DMS153 treated with DMSO at 0.1 percent for 48 hours (cell line): Measurements from ENCODE around the gene XPNPEP1.
"Not testable (repeated sequence)": the region's sequence is repeated elsewhere in the genome, so short reads cannot be mapped to it uniquely, and the experiment has no call there.

ENCODE experiments used
- DNase-seq: peaks from one replicate; lab custom pipeline; 2025; ENCODE audit not compliant: unreplicated experiment; lab: John Stamatoyannopoulos, UW

The XPNPEP1 gene

DNA sequence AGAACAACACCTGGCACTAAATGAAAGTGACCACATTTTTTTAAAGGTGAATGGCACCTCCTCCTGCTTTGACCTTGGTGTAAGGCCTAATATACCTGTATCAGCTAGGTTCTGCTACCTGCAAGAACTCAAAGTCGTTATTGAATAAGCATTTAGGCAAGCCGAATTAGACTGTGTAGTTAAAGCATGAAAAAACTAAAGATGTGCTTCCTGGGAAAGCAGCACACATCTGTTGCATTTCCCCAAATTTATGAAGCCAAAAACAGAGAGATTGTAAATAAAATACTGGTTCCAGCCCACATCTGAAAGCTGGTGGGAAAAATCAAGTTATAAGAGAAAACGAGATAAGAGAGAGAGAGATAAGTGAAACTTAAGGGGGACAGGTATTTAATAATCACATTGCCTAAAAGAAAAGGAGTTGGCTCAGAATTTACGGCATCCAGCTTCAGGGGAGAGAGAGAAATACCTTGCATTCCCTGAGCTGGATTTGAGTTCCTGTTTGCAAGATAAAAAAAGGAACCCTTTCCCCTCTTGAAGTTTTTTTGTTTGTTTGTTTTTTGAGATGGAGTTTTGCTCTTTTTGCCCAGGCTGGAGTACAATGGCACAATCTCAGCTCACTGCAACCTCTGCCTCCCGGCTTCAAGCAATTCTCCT, 1.8 kb upstream of the XPNPEP1 start:
- no peak for DNase-seq

DNA sequence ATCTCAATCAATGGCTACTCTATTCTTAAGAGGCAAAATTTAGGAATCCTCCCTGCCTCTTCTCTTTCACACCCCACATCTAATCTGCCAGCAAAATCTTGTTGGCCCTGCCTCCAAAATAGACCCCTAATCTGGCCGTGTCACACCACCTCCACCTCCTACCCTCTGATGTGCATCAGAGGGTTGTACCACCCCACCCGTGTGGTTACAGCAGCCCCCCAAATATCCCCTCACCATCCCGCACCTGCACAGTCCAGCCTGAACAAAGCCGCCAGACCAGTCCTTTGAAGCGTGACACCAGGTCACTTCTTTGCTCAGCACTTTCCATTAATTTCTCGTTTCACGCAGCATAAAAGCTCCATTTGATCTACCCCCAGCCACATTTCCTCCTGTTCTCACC, 776 bp upstream of the XPNPEP1 start:
- no peak for DNase-seq

DNA sequence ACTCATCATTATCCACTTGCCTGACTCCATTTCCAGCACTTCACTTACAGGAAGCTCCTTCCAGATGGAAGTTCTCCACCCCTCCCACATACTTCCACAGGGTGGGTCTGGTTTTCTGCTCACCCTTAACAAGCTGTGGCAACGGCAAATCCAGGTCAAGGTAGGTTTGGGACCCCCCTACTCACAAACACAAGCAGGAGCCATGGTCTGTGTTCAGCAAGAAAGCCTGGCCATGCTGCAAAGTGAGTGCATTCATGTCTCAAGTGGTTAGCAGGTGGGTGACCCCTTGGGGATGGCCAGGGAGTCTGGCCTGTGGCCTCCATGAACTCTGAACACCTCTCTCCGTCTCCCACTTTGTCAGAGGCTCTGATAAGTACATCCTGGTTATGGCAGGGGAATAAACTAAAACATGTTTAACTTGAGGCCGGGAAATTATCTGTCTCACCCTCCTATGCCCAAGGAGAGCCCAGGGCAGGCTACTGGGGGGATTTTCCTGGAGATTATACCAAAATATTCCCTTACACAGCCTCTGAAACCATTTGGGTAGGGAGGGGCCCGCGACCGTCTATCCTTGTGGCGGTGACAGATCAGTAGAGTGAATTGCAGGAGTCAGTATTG, 844 bp downstream of the XPNPEP1 start:
- DNase-seq = no peak

DNA sequence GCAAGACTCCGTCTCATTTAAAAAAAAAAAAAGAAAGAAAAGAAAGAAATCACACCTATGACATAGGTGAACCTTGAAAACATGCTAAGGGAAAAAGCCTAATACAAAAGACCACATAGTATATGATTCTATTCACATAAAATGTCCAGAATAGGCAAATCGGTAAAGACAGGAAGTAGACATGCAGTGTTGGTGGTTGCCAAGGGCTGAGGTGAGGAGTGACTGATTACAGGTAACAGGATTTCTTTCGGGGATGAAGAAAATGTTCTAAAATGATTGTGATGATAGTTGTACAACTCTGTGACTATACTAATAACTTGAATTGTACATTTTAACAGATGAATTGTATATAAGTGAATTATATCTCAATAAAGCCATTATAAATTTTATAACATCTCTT, 3.3 kb downstream of the XPNPEP1 start:
- DNase-seq = no peak

DNA sequence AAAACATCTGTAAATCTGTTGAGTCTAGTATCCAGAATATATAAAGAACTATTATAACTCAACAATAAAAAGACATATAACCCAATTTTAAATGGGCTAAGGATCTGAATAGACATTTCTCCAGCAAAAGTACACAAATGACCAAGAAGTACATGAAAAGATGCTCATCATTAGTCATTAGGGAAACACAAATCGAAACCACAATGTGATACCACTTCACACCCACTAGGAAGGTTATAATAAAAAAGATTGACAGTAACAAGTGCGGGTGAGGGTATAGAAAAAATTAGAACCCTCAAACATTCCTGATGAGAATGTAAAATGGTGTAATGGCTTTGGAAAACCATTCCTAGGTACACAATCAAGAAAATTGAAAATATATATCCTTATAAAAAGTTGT, 4.1 kb downstream of the XPNPEP1 start:
- DNase-seq = no peak

DNA sequence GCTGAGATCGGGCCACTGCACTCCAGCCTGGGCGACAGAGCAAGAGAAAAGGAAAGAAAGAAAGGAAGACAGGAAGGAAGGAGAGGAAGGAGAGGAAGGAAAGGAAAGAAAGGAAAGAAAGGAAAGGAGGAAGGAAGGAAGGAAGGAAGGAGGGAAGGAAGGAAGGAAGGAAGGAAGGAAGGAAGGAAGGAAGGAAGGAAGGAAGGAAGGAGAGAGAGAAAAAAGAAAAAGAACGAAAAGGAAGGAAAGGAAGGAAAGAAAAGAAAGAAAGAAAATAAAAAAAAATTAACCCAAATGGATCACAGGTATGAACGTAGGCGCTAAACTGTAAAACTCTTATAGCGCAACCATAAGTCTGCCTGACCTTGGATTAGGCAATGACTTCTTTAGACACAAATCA, 4.6 kb downstream of the XPNPEP1 start:
- not testable (repeated sequence) for DNase-seq

DNA sequence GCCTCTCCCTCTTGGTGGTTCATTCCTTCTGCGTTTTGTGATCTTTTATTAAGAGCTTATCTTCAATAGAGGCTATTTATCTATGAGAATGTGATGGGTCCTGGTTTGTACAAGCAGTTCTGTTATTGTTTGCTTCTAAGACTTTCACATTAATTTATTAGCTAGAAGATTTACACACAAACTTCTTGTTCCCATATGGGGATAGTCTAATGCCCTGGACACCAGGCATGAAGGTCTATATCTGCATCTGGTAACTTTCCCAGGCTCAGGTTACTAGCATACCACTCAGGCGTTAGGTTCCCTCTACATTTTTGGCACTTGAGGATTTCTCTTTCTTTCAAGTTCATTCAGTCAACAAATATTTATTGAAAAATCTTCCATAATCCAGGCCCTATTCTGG, 7.7 kb downstream of the XPNPEP1 start:
- DNase-seq = no peak

DNA sequence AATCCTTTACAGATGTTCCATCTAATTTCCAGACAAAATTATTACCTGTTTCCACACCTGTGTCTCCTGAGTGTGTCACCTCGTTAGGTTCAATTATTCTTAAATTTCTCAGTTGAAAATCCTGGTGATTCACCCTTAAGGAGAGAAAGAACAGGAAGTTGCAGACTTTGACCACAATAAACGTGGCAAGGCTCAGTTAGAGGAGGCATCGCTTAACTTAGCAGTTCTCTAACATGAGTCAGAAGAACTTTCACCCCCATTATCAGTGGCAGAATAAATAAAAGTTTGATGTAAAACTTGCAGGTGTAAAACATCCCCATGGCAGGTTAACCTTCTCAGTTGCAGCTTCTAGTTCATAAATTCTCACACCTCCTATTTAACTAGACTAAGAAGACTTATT, 8.3 kb downstream of the XPNPEP1 start:
- DNase-seq = no peak

DNA sequence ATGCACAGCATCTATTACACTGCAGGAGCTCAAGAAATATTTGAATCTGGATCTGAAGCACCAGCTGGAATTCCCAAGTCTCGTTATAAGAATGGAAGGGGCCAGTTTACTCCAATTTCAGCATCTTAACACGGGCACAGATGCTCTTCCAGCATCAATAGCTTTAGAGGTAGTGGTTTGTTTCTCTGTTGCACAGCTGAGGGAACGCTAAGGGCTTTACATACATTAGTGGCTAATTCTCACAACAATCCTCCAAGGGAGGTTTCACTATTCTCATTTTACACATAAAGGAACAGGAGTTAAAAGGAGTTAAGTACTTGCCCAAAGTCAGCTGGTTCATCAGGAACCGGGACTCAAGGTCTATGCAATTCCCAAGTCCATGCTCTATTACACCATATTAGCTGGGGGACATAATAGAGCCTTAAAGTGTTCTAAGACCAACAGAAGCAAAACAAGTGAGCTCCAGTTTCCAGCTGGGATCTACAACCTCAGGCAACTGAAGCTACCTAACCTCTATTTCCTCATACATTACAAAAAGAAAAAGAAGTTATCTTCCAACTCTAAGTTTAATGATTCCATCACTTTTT, 9.9 kb downstream of the XPNPEP1 start:
- DNase-seq = no peak

DNA sequence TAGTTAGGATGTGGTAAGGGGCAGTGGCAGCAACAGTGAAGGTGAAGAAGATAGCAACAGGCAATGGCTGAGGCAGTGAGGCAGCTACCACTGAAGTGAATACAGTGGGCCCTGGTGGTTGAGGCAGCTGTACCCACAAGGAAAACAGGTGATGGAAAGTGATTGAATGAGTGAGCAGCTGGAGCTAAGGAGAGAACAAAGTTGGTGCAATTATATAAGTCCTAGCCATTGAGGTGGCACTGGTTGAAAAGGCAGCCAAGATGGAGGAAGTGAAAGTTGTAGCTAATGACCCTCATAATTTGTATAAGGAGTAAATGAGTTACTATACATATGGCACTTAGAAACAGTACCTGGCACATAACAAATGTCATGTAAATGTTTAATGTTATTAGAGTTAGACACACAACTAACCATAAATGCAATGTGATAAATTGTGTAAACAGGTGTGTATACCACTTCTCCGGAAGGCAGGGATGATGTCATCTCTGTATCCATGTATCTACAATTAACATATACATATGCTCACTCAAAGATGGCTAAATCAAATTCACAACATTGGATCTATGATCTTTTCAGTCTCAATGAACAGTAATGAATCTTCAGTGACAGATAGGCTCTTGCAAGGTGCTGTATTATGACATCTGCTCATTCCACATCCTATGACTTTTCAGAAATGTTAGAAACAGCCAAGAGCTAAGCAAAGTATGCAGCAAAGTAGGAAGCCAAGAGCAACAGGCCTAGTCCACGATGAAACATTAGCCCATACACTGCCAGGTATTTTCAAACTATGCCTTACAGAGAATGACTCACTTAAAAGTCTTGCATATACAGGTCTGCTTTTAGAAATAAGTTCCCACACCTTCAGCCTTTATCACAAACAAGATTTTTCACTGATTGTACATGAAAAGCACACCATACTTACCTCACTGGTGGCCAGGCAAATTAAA, 10.7 kb downstream of the XPNPEP1 start:
- no peak for DNase-seq

DNA sequence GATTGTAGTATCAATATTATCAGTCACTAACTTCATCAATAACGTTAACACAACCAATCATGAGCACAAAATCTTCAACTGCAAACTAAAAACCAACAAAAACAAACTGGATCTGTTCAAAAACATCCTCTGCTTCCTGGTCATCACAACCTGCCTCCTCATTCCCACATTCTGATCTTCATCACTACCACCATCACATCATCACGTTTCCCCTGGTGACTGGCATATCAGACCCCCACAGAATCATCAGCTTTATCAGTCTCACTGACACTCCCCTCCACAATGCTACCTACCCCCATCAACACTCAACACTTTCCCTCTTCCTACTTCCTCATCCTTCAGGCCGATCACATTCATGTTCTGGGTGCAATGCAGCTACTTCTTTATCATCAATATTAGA, 11.4 kb downstream of the XPNPEP1 start:
- no peak for DNase-seq

DNA sequence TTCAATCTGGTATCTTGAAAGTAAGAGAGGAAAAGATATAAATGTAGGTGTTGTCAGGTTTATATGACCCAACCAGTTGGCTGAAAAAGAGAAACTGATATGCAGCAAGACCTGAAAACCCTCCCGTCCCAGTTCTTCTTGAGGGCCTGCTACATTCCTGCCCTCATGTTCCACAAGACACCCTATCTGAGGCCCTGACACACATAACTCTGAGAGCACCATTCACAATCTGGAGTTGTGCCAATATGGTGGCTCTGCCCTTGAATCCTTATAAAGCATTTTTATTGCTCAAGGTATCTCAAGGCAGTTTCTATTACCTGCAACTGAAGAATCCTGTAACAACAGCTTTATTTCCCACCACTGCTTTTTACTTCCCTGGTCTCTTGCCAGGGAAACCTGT, 17.0 kb downstream of the XPNPEP1 start:
- DNase-seq = no peak

DNA sequence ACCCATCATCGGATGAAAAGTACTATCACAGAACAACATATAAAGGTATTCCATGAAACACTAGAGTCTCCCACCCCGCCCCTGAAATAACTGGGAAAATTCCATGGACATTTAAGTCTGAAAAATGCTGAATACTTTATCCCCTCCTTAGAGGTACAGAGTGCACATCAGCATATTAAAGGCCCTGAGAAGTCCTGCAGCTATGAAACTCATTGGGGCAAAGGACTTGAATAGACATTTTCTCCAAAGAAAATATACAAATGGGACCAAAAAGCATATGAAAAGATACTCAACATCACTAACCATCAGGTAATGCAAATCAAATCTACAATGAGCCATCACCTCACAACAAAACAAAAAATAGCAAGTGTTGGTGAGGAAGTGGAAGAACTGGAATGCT, 18.9 kb downstream of the XPNPEP1 start:
- no peak for DNase-seq

DNA sequence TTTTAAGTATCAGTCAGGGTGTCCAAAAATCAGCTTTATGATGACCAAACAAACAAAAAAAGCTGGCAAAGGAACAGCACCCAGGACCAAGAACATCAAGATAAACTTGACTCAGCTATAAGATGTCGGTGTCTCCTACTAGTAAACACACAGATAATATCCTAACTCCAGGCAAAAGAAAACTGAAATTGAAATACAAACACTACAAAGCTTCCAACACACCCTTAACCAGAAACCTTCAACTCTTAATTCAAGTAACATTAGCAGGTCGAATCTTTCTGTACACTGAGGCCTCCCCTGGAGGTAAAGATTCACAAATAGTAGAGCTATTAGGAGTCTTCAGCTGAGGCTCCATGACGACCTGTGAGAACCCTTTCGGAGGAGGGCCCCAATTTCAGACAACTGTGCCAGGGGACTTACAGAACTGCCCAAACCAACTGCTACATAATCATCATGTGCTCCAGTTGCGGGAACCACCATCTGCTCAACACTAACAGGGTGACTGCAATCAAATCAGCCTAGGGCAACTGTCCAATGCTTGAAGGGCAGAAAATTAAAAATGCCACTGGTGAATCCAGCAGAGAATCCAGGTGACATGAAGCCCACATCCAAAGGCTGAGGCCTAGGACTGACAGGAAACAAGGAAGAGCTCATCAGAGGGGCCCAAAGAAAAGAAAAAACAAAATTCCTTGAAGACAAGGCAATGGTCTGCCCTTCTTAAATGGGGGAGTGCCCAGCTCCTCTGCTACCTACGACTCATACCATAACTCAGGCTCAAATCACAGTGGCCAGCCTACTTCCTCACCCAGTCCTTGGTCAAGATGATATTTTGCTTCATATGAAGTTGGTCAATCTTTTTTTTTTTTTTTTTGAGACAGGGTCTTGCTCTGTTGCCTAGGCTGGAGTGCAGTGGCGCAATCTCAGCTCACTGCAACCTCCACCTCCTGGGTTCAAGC, 20.0 kb downstream of the XPNPEP1 start:
- no peak for DNase-seq

DNA sequence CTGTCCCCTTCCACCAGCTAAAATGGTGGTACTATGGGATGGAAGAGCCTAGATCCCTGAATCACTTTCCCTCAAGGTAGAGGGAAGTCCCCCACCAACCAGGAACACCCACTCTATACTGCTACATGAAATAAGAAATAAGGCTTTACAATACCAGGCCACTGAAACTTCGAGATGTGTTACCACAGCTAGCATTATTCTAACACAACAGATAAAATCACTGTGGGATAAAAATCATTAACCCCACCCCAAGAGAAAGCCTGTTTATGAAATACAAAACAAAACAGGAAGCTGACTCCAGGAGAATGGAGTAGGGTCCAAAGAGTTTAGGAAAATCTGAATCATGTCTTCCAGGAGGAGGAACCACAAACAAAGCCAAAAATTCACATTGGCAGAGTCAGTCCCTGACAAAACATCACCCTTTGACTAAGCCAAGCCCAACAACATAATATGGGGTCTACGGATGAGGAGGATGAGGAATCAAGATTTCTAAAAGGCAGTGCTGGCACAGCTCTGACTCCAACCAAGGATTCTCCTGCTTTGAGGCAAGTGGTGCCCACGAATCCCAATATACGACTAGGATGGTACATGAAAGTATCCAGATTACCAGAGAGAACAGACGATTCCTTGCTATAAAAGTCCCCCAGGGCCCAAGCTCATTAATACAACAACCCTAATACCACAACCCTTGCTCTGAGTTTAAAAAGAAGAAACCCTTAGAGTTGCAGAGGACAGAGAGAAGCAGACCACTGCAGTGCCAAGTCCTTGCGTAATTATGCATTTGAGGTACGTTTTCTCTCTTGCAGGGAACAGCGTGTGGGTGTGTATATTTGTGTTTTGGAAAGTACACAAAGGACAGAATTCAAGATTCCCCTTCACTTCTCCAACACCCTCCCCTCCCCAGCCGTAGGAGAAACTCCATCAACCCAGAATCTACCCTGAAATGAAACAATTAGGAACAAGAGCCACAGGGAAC, 23.7 kb downstream of the XPNPEP1 start:
- no peak for DNase-seq

DNA sequence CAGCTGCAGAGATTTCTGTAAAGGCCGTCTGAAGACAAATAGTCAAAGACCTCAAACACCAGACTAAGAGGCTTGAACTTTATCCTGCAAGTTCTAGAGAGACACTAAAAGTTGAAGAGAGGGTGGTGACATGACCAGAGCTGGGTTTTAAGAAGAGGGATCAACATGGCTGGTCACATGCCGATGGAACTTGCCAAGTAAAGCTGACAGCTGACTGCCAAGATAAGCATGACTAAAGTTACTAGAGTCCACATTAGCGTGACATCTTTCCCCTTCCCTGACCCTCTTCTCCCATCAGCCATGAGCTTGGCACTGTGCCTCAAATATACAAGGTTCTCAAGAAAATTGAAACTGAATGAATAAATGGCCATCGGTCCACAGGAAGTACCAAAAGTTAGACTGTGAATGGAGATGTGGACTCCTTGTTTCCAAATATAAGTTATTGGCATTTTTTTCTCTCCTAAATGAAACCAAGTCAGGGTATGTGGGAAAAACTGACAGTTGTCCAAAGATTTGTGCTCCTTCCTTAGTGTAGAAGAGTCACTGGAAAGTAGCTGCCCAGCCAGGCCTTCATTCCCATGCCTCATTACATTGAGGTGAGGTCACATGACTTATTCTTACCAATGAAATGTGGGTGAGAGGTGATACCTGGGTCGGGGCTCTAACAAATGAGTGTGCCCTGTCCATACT, 24.5 kb downstream of the XPNPEP1 start:
- no peak for DNase-seq

DNA sequence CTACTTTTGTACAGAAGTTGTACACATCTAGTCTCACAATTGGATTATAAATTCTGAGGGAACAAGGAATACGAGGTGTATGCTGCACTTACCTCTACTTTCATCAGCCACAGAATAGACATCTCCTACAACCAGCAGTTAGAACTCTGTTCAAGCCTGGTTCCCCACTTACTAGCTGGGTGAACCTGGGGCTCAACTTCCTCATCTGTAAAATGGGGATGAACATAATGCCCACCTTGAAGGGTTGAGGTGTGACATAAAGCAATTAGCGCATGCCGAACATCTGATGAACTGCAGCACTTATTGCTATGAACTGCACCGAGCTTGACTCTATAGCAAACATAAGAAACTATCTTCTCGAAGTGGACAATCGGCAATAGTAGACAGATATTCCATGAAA, 25.3 kb downstream of the XPNPEP1 start:
- no peak for DNase-seq

DNA sequence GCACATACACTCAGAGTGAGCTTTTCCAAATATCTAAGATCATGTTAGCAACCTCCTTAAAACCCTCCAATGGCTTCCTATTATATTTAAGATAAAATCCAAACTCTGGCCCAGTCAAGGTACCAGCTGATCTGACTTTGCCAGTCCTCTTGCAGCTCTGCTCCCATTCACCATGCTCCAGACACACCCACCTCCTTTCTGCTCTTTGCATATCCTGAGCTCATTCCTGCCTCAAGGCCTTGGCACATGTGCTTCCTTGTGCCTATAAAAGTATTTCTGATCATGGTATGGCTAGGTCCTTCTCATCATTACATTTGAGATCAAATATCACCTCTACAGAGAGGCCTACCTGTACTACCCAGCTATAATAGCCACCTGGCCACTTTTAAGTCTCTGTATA, 27.5 kb downstream of the XPNPEP1 start:
- no peak for DNase-seq
